Measurements from ENCODE around the gene EXOC4. TPM values are rescaled to one million over a fixed set of nuclear protein-coding genes. Genes with fewer than 3 reads are reported as not detected.

The EXOC4 gene
- total and polyA plus RNA-seq, 2 of the 13 experiments (the other 11 are each of a cell fraction or from before 2014, with no cell fraction given): 22.5 to 39.0 TPM

- Histone ChIP-seq H3K9me3 (ENCODE audit: low read length) (no peaks in the 10 kb centered on the region), H3K79me2 (ENCODE audit: insufficient read depth, low read length) (no peaks in the 10 kb centered on the region), H3K36me3 (replicated peaks in 1 of 2; ENCODE audit: control insufficient read depth in 1 of 2, insufficient read depth in 2 of 2, low read length in 2 of 2) (no peaks in the 10 kb centered on the region), H2AFZ (ENCODE audit: low read length) (no peak overlapping the region), H3K4me1 (ENCODE audit: insufficient read depth, low read length) (no peaks in the 10 kb centered on the region), H3K27ac (ENCODE audit: extremely low read length, insufficient read depth, low read length) (no peak overlapping the region), H3K4me3 (replicated peaks in 1 of 3; ENCODE audit: insufficient read depth in 1 of 3, low read depth in 2 of 3, low read length in 3 of 3) (no peak overlapping the region), H3K9ac (ENCODE audit: insufficient read depth, low read depth, low read length) (no peak overlapping the region), H4K20me1 (ENCODE audit: insufficient read depth, low read length) (no peaks in the 10 kb centered on the region), H3K4me2 (ENCODE audit: low read depth, low read length) (no peak overlapping the region), H3K27me3 (ENCODE audit: control insufficient read depth in 1 of 2, insufficient read depth in 2 of 2, low read length in 2 of 2) (no peaks in the 10 kb centered on the region)
- 70% methylated on average over 1 of the region's 1 CpG for WGBS (ENCODE audit: low lambda C conversion rate)
- in situ Hi-C loops (cut with HindIII; ENCODE audit: extremely low pct_ligation_motif_present, low pct_unique_long_range_greater_than_20kb): no loop called here
- ATAC-seq (no peak), FAIRE-seq (no peak), DNase-seq (ENCODE audit: low spot score) (no peak)
- CTCF ChIA-PET (ENCODE audit: low intra/inter-chr PET ratio, low total read pairs): no interaction called here
- POLR2A ChIA-PET: no interaction called here
- intact Hi-C loops (cut with micrococcal nuclease; ENCODE audit: unreplicated experiment): no loop called here
- no TSS peak for BruUV-seq (replicated peaks)
- TF ChIP-seq MATR3 (CRISPR knock-in tag; IDR thresholded peaks at IDR 0.05): no peak
- TF ChIP-seq, protein P1, sequence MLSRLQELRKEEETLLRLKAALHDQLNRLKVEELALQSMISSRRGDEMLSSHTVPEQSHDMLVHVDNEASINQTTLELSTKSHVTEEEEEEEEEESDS (CRISPR knock-in tag; IDR thresholded peaks at IDR 0.05; ENCODE audit: borderline replicate concordance): no peak
- no peak for TF ChIP-seq ZNF235 (CRISPR knock-in tag; IDR thresholded peaks at IDR 0.05; ENCODE audit: borderline replicate concordance)
- TF ChIP-seq HMGA1 (CRISPR knock-in tag; conservative IDR thresholded peaks at IDR 0.05): no peak
- TF ChIP-seq PTBP1 (IDR thresholded peaks at IDR 0.05; ENCODE audit: low read depth, low read length, poor library complexity, severe bottlenecking): no peak
Measured at GRCh38 chr7:133735222-133735621, 482.3 kb downstream of the EXOC4 start.

GRCh38 chr7:133739817-133740216, 486.9 kb downstream of the EXOC4 start:
- Histone ChIP-seq H3K4me3 (replicated peaks in 1 of 3; ENCODE audit: insufficient read depth in 1 of 3, low read depth in 2 of 3, low read length in 3 of 3) (no peak overlapping the region), H4K20me1 (ENCODE audit: insufficient read depth, low read length) (no peaks in the 10 kb centered on the region), H2AFZ (ENCODE audit: low read length) (no peak overlapping the region), H3K9ac (ENCODE audit: insufficient read depth, low read depth, low read length) (no peak overlapping the region), H3K9me3 (ENCODE audit: low read length) (no peaks in the 10 kb centered on the region), H3K4me2 (ENCODE audit: low read depth, low read length) (no peak overlapping the region), H3K27me3 (ENCODE audit: control insufficient read depth in 1 of 2, insufficient read depth in 2 of 2, low read length in 2 of 2) (no peaks in the 10 kb centered on the region), H3K27ac (ENCODE audit: extremely low read length, insufficient read depth, low read length) (no peak overlapping the region), H3K79me2 (ENCODE audit: insufficient read depth, low read length) (no peaks in the 10 kb centered on the region), H3K36me3 (replicated peaks in 1 of 2; ENCODE audit: control insufficient read depth in 1 of 2, insufficient read depth in 2 of 2, low read length in 2 of 2) (no peaks in the 10 kb centered on the region), H3K4me1 (ENCODE audit: insufficient read depth, low read length) (no peaks in the 10 kb centered on the region)
- ATAC-seq (no peak), FAIRE-seq (no peak), DNase-seq (ENCODE audit: low spot score) (no peak)
- WGBS (ENCODE audit: low lambda C conversion rate): 96% methylated on average over 1 of the region's 1 CpG
- ChIA-PET CTCF (ENCODE audit: low intra/inter-chr PET ratio, low total read pairs) (no interaction called here), POLR2A (no interaction called here)
- no TSS peak for BruUV-seq (replicated peaks)
- in situ Hi-C loops (cut with HindIII; ENCODE audit: extremely low pct_ligation_motif_present, low pct_unique_long_range_greater_than_20kb): no loop called here
- no peak for TF ChIP-seq HBP1 (CRISPR knock-in tag; IDR thresholded peaks at IDR 0.05; ENCODE audit: low read depth)
- TF ChIP-seq ZNF160 (CRISPR knock-in tag; IDR thresholded peaks at IDR 0.05): no peak
- no peak for TF ChIP-seq DNMT3B (CRISPR knock-in tag; conservative IDR thresholded peaks at IDR 0.05)
- TF ChIP-seq ZNF34 (CRISPR knock-in tag; IDR thresholded peaks at IDR 0.05; ENCODE audit: borderline replicate concordance): no peak
- no peak for TF ChIP-seq ZBTB1 (CRISPR knock-in tag; IDR thresholded peaks at IDR 0.05; ENCODE audit: borderline replicate concordance)
- intact Hi-C loops (cut with micrococcal nuclease; ENCODE audit: unreplicated experiment): no loop called here

Data from HepG2 (cell line).